ENCODE results near the gene GBF1.
"Not testable (repeated sequence)": the region's sequence is repeated elsewhere in the genome, so short reads cannot be mapped to it uniquely, and the experiment has no call there.

GBF1 gene, protein sequence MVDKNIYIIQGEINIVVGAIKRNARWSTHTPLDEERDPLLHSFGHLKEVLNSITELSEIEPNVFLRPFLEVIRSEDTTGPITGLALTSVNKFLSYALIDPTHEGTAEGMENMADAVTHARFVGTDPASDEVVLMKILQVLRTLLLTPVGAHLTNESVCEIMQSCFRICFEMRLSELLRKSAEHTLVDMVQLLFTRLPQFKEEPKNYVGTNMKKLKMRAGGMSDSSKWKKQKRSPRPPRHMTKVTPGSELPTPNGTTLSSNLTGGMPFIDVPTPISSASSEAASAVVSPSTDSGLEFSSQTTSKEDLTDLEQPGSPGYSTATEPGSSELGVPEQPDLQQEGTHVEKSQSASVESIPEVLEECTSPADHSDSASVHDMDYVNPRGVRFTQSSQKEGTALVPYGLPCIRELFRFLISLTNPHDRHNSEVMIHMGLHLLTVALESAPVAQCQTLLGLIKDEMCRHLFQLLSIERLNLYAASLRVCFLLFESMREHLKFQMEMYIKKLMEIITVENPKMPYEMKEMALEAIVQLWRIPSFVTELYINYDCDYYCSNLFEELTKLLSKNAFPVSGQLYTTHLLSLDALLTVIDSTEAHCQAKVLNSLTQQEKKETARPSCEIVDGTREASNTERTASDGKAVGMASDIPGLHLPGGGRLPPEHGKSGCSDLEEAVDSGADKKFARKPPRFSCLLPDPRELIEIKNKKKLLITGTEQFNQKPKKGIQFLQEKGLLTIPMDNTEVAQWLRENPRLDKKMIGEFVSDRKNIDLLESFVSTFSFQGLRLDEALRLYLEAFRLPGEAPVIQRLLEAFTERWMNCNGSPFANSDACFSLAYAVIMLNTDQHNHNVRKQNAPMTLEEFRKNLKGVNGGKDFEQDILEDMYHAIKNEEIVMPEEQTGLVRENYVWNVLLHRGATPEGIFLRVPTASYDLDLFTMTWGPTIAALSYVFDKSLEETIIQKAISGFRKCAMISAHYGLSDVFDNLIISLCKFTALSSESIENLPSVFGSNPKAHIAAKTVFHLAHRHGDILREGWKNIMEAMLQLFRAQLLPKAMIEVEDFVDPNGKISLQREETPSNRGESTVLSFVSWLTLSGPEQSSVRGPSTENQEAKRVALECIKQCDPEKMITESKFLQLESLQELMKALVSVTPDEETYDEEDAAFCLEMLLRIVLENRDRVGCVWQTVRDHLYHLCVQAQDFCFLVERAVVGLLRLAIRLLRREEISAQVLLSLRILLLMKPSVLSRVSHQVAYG (N-terminal part only)

DNA sequence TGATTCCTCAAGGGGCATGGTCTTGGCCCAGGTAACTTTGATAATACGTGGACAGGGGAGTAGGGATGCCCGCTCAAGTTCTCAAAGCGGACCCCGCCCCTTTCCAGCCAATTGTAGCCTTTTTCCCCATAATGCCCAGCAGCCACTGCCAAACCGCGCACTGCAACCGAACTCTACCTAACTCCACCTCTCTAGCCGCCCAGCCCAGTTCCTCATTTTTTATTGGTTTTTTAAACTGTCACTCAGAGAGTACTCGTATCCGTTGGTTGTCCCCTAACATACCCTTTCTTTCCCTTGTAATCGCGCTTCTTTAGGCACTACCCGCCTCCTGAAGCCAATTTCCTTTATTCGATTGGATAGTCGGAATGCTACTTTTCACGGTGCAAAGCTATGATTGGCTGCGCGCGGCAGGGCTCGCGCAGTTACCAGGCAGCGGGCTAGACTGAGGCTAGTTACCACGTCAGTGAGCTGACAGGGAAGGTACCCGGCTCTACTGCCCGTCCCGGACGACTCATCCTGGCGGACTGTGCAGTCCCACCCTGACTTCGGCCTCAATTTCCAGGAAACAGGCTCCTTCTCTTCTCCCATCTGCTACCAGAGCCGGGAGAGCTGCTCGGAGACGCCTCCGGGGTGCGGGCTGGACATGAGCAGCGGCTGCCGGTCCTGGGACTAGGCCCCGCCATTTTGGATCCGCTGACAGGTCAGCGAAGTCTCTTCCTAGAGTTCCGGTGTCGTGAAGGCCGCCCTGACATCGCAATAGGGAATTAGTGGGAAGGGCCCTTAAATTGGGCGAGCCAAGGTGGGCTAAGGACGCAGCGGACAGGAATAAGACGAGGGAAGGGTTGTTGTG is at the start of gene GBF1:
Gene GBF1, plus strand, starts transcription at position 451 of the 850 bp plus-strand sequence. CDS start 13,407 bp downstream, outside the sequence.
- peak; percentile 100 for DNase-seq

DNA sequence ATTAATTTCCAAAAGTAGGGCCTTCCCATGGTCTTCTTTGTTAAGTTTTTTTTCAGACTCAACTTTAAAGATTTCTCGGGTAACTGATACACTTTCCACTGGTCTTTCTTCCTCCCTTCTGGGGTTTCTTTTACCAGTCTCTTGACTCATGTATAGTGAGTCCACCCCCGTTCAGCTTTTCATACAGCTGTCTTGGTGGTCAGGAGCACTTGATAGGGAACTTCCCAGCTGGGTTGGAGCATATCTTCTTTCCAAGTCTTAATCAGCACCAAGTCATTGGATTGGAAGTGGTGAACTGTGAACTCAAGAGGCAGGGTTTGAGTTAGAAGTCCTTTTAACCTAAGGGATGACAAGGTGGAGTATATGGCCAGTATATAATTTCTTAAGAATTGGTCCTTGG is 48.4 kb upstream of the GBF1 start:
- no peak for DNase-seq

DNA sequence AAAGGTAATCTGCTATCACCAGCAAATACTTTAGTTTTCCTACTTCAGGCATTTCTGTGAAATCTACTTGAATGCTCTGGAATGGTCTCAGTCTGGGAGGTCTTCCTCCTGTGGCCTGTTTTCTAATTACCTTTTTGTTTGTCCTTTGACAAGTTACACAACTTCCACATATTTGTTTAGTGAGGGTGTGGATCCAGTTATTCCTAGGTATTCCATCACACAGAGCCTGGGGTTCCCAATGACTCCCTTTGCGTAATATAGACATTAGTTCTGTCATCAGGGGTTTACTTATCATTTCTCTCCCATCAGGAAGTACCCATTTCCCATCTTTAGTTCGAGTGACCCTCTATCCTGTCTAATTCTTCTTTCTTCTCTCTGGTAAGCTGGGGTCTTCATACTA is 47.3 kb upstream of the GBF1 start:
- no peak for DNase-seq

GRCh38 chr10:102200751-102201640 is 44.3 kb upstream of the GBF1 start:
- DNase-seq = no peak

- no peak for DNase-seq
Observed at GRCh38 chr10:102202386-102202785, 42.9 kb upstream of the GBF1 start.

DNA sequence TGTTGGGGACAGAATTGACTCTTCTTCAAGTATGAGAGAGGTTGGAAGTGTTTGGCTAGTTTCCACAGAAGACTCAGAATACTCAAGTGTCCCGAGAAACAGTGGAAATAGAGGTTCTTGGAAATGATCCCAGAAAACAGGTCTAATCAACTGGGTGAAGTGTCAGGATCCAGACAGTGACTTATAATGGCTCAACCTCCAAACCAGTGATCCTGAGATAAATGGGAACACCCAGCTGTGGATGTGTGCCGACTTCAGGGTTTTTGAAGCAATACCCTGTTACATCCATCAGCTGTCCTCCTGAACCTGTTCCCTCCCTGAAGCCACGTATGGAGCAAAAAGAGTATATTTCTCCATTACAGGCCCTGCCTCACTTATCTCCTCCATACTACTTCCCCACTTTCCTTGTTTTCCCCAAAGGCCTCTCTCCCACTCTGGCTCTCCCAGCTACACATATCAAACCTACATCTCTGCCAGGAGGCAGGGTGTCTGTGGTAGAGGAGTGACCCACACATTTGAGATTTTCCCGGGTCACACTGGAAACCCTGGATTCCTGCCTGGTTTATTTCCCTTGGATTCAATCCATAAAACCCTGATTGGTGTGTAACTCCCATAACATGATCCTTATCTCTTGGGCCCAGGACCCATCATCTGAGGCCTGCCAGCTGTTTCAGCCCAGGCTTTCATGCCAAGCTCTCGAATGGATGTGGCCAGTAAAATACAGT is 36.9 kb upstream of the GBF1 start:
- DNase-seq = no peak

DNA sequence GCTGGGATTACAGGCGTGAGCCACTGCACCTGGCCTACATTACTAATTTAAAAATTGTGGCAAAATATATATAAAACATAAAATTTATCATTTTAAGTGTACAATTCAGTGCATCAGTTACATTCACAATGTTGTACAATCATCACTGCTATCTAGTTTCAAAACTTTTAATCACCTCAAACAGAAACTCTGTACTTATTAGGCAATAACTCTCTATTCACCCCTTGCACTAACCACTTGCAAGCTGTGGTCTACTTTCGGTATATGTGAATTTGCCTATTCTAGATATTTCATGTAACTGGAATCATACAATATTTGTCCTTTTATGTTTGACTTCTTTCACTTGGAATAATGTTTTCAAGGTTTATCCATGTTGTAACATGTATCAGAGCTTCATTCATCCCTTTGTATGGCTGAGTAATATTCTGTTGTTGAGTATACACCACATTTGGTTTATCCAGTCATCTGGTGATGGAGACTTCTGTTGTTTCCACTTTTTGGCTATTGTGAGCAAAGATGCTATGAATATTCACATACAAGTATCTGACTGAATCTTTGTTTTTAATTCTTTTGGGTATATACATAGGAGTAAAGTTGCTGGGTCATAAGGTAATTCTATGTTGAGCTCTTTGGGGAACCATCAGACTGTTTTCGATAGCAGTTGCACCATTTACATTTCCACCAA is 33.6 kb upstream of the GBF1 start:
- DNase-seq = no peak

GRCh38 chr10:102213599-102213998 is 31.7 kb upstream of the GBF1 start:
- DNase-seq = not testable (repeated sequence)

- DNase-seq = no peak
Observed at GRCh38 chr10:102219370-102219769, 26.0 kb upstream of the GBF1 start.

- DNase-seq = no peak
Observed at GRCh38 chr10:102220612-102221011, 24.7 kb upstream of the GBF1 start.

DNA sequence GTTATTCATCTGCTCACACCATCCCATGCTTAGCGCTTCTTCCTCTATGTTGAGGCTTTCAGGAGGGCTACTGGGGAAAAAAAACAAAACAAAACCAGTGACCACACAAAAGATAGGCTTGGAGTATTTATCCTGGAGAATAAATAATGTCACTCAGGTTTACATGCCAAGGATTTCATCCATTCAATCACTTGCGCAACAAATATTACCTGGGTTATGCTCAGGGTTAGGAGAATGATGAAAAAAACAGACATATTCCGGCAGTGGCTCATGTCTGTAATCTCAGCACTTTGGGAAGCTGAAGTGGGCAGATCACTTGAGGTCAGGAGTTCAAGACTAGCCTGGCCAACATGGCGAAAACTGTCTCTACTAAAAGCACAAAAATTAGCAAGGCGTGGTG is 22.5 kb upstream of the GBF1 start:
- DNase-seq = no peak

DNA sequence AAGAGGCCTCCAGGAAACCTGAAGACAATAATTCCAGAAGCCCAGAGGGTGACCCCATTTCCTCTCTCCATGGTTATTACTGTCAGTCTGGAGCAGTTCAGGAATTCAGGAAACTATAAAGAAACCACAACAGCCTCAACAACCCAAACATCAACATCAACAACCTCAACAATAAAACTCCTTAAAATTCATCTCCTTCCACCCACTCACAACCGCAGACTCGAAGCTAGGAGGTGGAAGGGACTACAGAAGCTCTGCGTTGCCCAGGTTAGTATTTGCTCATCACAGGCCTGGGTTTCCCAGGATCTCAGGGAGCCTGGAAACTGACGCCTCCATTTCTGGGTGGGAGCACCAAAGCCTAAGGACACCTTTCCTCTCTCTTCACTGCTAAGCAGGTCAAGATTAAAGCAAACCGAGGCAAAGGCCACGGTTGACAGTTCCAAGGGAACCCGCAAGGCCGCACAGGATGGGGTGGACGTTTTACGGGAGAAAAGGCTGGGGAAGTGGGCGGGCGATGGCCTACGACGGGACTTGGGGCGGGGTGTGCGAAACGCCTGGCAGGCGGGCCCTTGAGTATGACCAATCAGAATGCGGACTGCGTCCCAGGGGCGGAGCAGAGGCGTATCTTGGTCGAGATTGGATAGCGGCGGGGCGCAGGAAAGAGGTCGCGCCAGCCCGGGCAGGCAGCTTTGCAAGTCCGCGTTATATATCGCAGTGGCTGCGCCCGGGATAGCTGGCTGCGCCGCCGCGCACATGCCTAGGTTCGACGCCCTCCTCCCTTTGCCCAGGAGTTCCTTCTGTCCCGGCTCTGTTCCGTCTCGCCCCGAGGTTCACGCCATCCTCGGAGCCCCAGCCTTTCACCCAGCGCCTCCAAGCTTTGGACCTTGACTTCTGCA is 19.4 kb upstream of the GBF1 start, which contains the start of gene ELOVL3:
Gene ELOVL3, plus strand, starts transcription at position 654 of the 896 bp plus-strand sequence. CDS start 250 bp downstream, outside the sequence.
- peak; percentile 93 for DNase-seq

DNA sequence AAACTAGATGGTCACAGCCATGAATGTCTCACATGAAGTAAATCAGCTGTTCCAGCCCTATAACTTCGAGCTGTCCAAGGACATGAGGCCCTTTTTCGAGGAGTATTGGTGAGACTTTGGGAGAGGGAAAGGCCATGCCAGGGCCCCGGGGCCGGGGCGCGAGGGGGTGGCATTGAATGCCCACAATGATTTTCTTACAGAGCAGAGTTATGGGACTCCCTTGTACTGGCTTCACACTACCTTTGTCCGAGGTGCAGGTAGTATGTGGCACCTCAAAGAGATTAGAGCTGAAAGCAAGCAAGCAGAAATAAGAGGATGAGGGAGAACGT is 18.8 kb upstream of the GBF1 start:
- no peak for DNase-seq

DNA sequence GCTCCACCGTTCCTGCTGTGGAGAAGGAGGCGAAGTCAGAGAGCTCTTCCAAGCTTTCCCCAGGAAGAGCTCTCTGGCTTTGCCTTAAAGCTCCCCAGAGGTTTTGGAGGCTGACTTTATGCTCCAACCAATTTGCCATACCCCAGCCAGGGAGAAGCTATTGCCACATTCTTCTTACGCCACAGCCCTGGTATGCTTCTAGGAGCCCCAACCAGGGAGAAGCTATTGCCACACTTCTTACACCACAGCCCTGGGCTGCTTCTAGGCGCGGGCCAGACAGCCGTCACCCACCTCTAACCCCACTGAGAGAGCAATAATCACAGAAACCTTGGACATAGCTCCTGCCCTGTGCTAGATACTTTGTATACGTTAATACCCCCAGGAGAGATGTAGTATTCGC is 18.3 kb upstream of the GBF1 start:
- no peak for DNase-seq

DNA sequence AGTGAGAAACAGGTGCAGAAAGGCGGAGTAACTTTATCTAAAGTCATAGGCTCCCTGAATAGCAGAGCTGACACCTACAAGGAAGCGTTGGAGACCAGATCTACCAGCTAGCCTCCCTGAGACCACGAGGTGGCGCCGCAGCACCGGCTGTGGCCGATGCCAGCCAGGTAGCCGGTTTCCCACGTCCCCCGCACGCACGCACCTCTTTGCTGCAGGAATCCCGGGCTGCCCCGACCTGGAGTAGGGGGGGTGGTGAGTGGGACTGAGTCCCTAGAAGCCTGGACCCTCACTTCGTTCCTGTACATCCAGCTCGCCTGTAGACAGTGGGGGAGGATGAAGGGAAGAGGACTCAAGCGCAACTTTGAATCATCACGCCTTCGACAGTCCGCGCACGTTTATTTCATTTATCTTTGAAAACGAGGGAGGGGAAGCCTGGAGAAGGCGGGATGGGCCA is 15.5 kb upstream of the GBF1 start:
- peak; percentile 78 for DNase-seq

DNA sequence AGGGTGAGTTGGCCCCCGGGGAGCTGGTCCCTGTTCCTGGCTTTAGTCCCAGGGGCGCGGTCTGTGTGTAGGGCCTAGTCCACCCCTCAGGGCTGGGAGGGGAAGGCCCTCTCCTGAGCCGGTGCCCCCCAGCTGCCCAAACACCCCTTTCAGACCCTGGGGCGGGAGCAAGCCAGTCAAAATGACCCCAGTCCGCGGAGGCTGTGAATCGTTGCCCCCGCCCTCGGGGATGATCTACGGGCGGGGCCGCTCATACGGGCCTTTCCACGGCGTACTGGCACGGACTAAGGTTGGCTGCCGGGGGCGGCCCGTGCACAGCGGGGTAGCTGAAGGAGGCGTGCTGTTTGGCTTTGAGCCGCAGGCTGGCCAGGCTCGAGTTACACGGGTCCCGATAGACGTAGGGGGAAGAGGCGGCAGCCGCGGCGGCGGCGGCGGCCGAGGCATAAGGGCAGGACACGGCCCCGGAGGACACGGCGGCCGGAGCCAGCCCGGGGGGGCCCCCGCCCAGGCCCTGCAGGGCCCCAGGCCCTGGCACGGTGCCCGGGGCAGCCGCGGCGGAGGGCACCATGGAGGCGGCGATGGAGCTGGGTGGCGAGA is 15.0 kb upstream of the GBF1 start:
- DNase-seq = no peak

DNA sequence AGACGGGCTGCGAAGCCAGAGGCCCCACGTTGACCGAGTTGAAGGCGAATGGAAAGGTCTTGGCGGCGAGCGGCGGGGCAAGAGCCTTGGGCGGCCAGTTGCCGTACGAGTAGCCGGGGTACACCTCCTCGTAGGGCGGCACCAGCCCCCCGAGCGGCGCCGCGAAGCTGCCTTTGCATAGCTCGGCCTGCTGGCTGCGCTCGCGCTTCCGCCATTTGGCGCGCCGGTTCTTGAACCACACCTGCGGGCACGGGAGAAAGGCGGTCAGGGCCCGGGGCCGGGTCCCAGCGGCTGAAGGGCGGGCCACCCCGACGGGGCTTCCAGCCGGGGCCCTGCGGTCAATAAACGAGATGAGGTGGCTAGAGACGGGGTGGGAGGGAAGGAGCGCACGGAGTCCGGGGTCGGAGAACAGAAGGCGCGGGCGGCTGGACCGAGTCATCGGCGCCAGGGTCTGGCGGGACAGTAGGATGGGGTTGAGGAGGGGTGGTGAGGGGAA is 14.4 kb upstream of the GBF1 start:
- DNase-seq = no peak
